CD4-positive, alpha-beta T cell treated with Interleukin-12 subunit alpha and Interleukin-12 subunit beta, for 1 hour (primary cell): ENCODE data around the gene STARD8.

Source experiments
- DNase-seq: peaks from one replicate; pipeline ENCODE4 v3.0.0-alpha.2; 2020

Gene STARD8

GRCh38 chrX:68754406-68754805 lies 106.9 kb downstream of the STARD8 start:
- DNase-seq, result no peak

DNA sequence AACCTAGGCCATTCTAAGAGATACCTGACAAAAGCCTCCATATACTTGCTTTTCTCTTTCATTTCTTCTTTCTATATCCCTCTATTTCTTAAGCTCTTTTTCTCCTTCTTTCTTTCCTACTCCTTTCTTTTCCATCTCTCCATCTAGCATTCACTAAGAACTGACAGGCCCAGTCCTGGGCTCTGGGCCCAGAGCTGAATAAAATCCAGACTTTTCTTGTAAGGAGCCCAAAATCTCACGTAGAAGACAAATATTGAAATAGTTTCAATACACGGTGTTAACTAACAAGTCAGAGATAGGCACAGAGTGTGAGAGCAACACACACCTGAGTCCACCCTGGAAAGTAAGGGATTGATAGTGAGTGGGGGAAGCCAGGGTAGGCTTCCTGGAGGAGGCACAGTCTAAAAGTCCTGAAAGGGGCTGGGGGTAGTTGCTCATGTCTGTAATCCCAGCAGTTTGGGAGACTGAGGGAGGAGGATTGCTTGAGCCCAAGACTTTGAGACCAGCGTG lies 108.2 kb downstream of the STARD8 start:
- no peak for DNase-seq

DNA sequence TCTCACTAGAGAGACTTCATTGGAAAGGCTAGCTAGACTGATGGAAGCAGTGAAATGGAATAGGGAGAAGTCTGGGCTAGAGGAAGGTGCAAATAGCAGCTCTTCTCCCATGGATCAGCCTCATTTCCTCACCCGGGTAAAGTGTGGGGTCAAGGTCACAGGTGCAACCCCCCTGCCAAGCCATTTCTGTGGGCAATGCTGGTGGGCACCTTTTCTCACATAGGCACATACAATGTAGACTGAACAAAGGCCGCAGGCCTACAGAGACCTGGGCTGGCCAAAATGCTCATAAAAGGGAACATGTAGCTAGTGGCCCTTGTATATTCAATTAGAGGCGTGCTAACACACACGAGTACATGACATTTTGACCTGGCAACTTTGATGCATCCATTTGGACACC lies 109.9 kb downstream of the STARD8 start:
- no peak for DNase-seq

GRCh38 chrX:68757731-68758130 lies 110.3 kb downstream of the STARD8 start:
- no peak for DNase-seq

GRCh38 chrX:68758671-68759070 lies 111.2 kb downstream of the STARD8 start:
- no peak for DNase-seq

DNA sequence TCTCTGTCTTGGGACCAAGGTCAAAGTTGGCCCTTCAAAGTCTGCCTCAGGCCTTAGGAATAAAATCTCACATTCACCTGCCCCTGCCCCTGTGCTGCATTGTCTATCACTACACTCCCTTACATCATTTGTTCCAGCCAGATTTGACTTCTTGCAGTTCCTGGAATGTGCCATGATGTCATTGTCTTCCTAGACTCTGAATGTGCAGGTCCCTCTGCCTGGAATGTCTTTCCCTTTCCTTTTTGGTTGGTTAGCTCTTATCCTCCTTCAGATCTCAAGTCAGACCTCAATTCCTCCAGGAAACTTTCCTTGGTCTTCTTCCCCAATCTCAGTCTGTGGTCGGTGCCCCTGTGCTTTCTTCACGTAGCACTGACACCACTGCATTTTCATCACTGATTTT lies 113.6 kb downstream of the STARD8 start:
- DNase-seq, result no peak

DNA sequence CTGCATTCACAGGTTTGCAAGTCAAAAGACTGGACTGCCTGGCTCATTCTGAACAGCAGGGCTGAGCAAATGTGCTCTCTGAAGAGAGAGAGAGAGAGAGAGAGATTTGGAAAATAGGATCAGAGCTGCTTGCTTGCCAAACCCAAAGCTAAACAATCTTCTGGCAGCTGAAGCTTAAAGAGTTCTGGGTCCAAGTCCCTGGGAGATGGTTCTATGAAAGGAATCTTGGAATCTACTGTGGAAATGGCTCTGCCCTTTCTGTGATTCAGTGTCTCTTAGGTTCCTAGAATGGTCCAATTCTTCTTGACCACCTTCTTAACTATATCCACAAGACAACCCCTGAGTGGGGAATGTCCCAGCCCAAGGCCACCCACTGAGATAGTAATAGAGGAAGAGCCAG lies 115.3 kb downstream of the STARD8 start:
- DNase-seq, result no peak

DNA sequence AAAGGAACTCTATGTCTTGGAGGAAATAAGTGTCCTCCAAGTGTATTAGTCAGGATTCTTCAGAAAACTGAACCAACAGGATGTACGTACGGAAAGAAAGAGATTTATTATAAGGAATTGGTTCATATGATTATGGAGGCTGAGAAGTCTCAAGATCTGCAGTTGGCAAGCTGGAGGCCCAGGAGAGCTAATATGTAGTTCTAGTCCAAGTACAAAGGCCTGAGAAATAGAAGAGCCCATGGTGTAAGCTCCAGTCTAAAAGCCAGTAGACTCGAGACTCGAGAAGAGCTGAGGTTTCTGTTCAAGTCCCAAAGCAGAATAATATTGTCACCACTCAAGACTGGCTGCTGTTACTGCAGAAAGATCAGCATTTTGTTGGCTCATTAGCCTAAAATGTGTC lies 116.0 kb downstream of the STARD8 start:
- no peak for DNase-seq
